ENCODE results near the gene PPP1R12B. TPM values are rescaled to one million over a fixed set of nuclear protein-coding genes. Genes with fewer than 3 reads are reported as not detected.

PPP1R12B gene
- total RNA-seq, 1 experiment from 2014 or later = 17.0 TPM

- intact Hi-C loops (cut with micrococcal nuclease; ENCODE audit: unreplicated experiment) = no loop called here
- no TSS peak for BruUV-seq (replicated peaks)
- ChIA-PET CTCF (no interaction called here), POLR2A (ENCODE audit: low non-redundant PET) (no interaction called here)
- Histone ChIP-seq H3K27me3 (replicated peaks; ENCODE audit: insufficient read depth, low read depth, low read length, poor library complexity) (no peaks in the 10 kb centered on the region), H3K4me3 (ENCODE audit: low read depth, low read length, poor library complexity, severe bottlenecking) (no peak overlapping the region), H3K36me3 (ENCODE audit: insufficient read depth, low read length, poor library complexity, severe bottlenecking) (no peaks in the 10 kb centered on the region), H3K9me3 (ENCODE audit: low read depth, low read length, poor library complexity, severe bottlenecking) (no peaks in the 10 kb centered on the region), H3K4me1 (ENCODE audit: insufficient read depth, low read length, poor library complexity, severe bottlenecking) (no peaks in the 10 kb centered on the region), H3K27ac (ENCODE audit: low read depth, low read length, poor library complexity, severe bottlenecking) (no peak overlapping the region)
- no peak for DNase-seq (ENCODE audit: low spot score)
- no peak for TF ChIP-seq EZH2 (IDR thresholded peaks at IDR 0.05; ENCODE audit: borderline replicate concordance, low read depth, low read length, poor library complexity, severe bottlenecking)
- TF ChIP-seq CTCF (conservative IDR thresholded peaks at IDR 0.05; ENCODE audit: low read depth, low read length) = no peak
Measured at GRCh38 chr1:202593845-202594244, 245.3 kb downstream of the PPP1R12B start.

- H3K9me3 ChIP-seq (ENCODE audit: low read depth, low read length, poor library complexity, severe bottlenecking) = no peaks in the 10 kb centered on the region
- H3K4me3 ChIP-seq (ENCODE audit: low read depth, low read length, poor library complexity, severe bottlenecking) = no peak overlapping the region
- ChIA-PET CTCF (no interaction called here), POLR2A (ENCODE audit: low non-redundant PET) (no interaction called here)
- no TSS peak for BruUV-seq (replicated peaks)
- no peaks in the 10 kb centered on the region for H3K4me1 ChIP-seq (ENCODE audit: insufficient read depth, low read length, poor library complexity, severe bottlenecking)
- H3K27ac ChIP-seq (ENCODE audit: low read depth, low read length, poor library complexity, severe bottlenecking) = no peak overlapping the region
- DNase-seq (ENCODE audit: low spot score) = no peak
- intact Hi-C loops (cut with micrococcal nuclease; ENCODE audit: unreplicated experiment) = no loop called here
- no peaks in the 10 kb centered on the region for H3K36me3 ChIP-seq (ENCODE audit: insufficient read depth, low read length, poor library complexity, severe bottlenecking)
- H3K27me3 ChIP-seq (replicated peaks; ENCODE audit: insufficient read depth, low read depth, low read length, poor library complexity) = no peaks in the 10 kb centered on the region
- TF ChIP-seq CTCF (conservative IDR thresholded peaks at IDR 0.05; ENCODE audit: low read depth, low read length) = no peak
- no peak for TF ChIP-seq EZH2 (IDR thresholded peaks at IDR 0.05; ENCODE audit: borderline replicate concordance, low read depth, low read length, poor library complexity, severe bottlenecking)
Measured at GRCh38 chr1:202596638-202597037, 248.1 kb downstream of the PPP1R12B start.

GRCh38 chr1:202597090-202597761, 248.7 kb downstream of the PPP1R12B start:
- BruUV-seq (replicated peaks) = no TSS peak
- DNase-seq (ENCODE audit: low spot score) = no peak
- intact Hi-C loops (cut with micrococcal nuclease; ENCODE audit: unreplicated experiment) = no loop called here
- H3K36me3 ChIP-seq (ENCODE audit: insufficient read depth, low read length, poor library complexity, severe bottlenecking) = no peaks in the 10 kb centered on the region
- POLR2A ChIA-PET (ENCODE audit: low non-redundant PET) = no interaction called here
- no peak overlapping the region for H3K27ac ChIP-seq (ENCODE audit: low read depth, low read length, poor library complexity, severe bottlenecking)
- H3K27me3 ChIP-seq (replicated peaks; ENCODE audit: insufficient read depth, low read depth, low read length, poor library complexity) = no peaks in the 10 kb centered on the region
- CTCF ChIA-PET = interaction anchor here (1.2 kb wide), 1 partner anchor 28 kb away, joined by 4 read pairs; no protein-coding TSS in a partner anchor
- no peaks in the 10 kb centered on the region for H3K4me1 ChIP-seq (ENCODE audit: insufficient read depth, low read length, poor library complexity, severe bottlenecking)
- no peak overlapping the region for H3K4me3 ChIP-seq (ENCODE audit: low read depth, low read length, poor library complexity, severe bottlenecking)
- H3K9me3 ChIP-seq (ENCODE audit: low read depth, low read length, poor library complexity, severe bottlenecking) = no peaks in the 10 kb centered on the region
- TF ChIP-seq CTCF (conservative IDR thresholded peaks at IDR 0.05; ENCODE audit: low read depth, low read length) (no peak), EZH2 (IDR thresholded peaks at IDR 0.05; ENCODE audit: borderline replicate concordance, low read depth, low read length, poor library complexity, severe bottlenecking) (no peak)

Data from A673 (cell line).